Measurements from ENCODE around the gene FYTTD1.

Gene FYTTD1

GRCh38 chr3:197794115-197794514, 44.4 kb downstream of the FYTTD1 start:
- DNase-seq: no peak

- no peak for DNase-seq
Measured at GRCh38 chr3:197795200-197795599, 45.5 kb downstream of the FYTTD1 start.

GRCh38 chr3:197796087-197796486, 46.4 kb downstream of the FYTTD1 start:
- DNase-seq: no peak

GRCh38 chr3:197798863-197799262, 49.2 kb downstream of the FYTTD1 start:
- no peak for DNase-seq

- DNase-seq: no peak
Measured at GRCh38 chr3:197800379-197800778, 50.7 kb downstream of the FYTTD1 start.

GRCh38 chr3:197801891-197802778, 52.5 kb downstream of the FYTTD1 start:
- DNase-seq: no peak

GRCh38 chr3:197802779-197803459, 53.2 kb downstream of the FYTTD1 start:
- no peak for DNase-seq

GRCh38 chr3:197804511-197804910, 54.8 kb downstream of the FYTTD1 start:
- no peak for DNase-seq

- no peak for DNase-seq
Measured at GRCh38 chr3:197807969-197808587, 58.4 kb downstream of the FYTTD1 start.

GRCh38 chr3:197809356-197810020, 59.8 kb downstream of the FYTTD1 start:
- DNase-seq: no peak

GRCh38 chr3:197810901-197811300, 61.2 kb downstream of the FYTTD1 start:
- DNase-seq: no peak

- DNase-seq: no peak
Measured at GRCh38 chr3:197811343-197811742, 61.7 kb downstream of the FYTTD1 start.

- DNase-seq: no peak
Measured at GRCh38 chr3:197814372-197814771, 64.7 kb downstream of the FYTTD1 start.

GRCh38 chr3:197820550-197821335, 71.1 kb downstream of the FYTTD1 start:
- no peak for DNase-seq

- DNase-seq: no peak
Measured at GRCh38 chr3:197829397-197830045, 79.8 kb downstream of the FYTTD1 start.

- DNase-seq: no peak
Measured at GRCh38 chr3:197830308-197830966, 80.8 kb downstream of the FYTTD1 start.

GRCh38 chr3:197830967-197831313, 81.3 kb downstream of the FYTTD1 start:
- DNase-seq: no peak

- no peak for DNase-seq
Measured at GRCh38 chr3:197833930-197834715, 84.4 kb downstream of the FYTTD1 start.

- DNase-seq: no peak
Measured at GRCh38 chr3:197835509-197835908, 85.8 kb downstream of the FYTTD1 start.

GRCh38 chr3:197836244-197836643, 86.6 kb downstream of the FYTTD1 start:
- peak; percentile 32 for DNase-seq
